Thoracic aorta (tissue), 2 donors: ENCODE results near the gene ZNF280B. TPM values are rescaled to one million over a fixed set of nuclear protein-coding genes. Genes with fewer than 3 reads are reported as not detected.
"Not testable (repeated sequence)": the region's sequence is repeated elsewhere in the genome, so short reads cannot be mapped to it uniquely, and the experiment has no call there.

Experiments used
- ATAC-seq: fragments of 150-250 bp; one replicate; pipeline ENCODE4 v1.8.0; 2017; ENCODE audit warnings: low read depth; ENCODE audit not compliant: insufficient number of reproducible peaks, low FRiP score
- DNase-seq: peaks from one replicate; pipeline ENCODE4 v3.0.0-alpha.2; 2020; ENCODE audit warnings: low spot score
- H3K27ac ChIP-seq, 2 donors: fragments of 200-600 bp; sonication (generic); 1 replicate in 1 of 2; 2 replicates in 1 of 2; pipeline ENCODE4 v1.5.1; 2016; ENCODE audit warnings: mild to moderate bottlenecking in 2 of 2, moderate library complexity in 2 of 2
- H3K27me3 ChIP-seq: fragments of 200-600 bp; sonication (generic); replicated peaks from 2 replicates; pipeline ENCODE4 v1.6.0; 2016; ENCODE audit warnings: mild to moderate bottlenecking; ENCODE audit not compliant: insufficient read depth
- H3K36me3 ChIP-seq: fragments of 200-600 bp; sonication (generic); one replicate; pipeline ENCODE4 v1.5.1; 2016
- H3K4me1 ChIP-seq, 2 donors: fragments of 200-600 bp; sonication (generic); 1 replicate in 1 of 2; 2 replicates in 1 of 2; pipeline versions ENCODE4 v1.5.1 to v1.6.0; 2016; ENCODE audit warnings: low read depth in 2 of 2, mild to moderate bottlenecking in 1 of 2; ENCODE audit not compliant: control insufficient read depth in 1 of 2
- H3K4me3 ChIP-seq: fragments of 200-600 bp; sonication (generic); 2 replicates; pipeline ENCODE4 v1.5.1; 2016; ENCODE audit warnings: mild to moderate bottlenecking
- H3K9me3 ChIP-seq: fragments of 200-600 bp; sonication (generic); 2 replicates; pipeline ENCODE4 v1.5.1; 2016
- total RNA-seq, 2 donors: library from RNA; depleted of rRNA; stranded (reverse); fragments of >200 nt; gene quantifications; one replicate each; pipeline versions ENCODE4 v1.1.0 to v1.2.3, GENCODE V29; 2016
- TF ChIP-seq, protein P1 (sequence below): fragments of 200-600 bp; sonication (generic); IDR thresholded peaks from one replicate; pipeline ENCODE4 v1.5.1; 2019; ENCODE audit warnings: antibody characterized with exemption

The ZNF280B gene
- total RNA-seq, 2 donors from 2014 or later = not detected

GRCh38 chr22:22450343-22450839, 58.2 kb downstream of the ZNF280B start:
- no peak overlapping the region for H3K27ac ChIP-seq
- no peaks in the 10 kb centered on the region for H3K36me3 ChIP-seq
- peaks cover 7% of the 10 kb centered on the region for H3K9me3 ChIP-seq
- ATAC-seq (no peak), DNase-seq (no peak)
- no peaks in the 10 kb centered on the region for H3K4me1 ChIP-seq
- H3K27me3 ChIP-seq = no peaks in the 10 kb centered on the region
- TF ChIP-seq, protein P1, sequence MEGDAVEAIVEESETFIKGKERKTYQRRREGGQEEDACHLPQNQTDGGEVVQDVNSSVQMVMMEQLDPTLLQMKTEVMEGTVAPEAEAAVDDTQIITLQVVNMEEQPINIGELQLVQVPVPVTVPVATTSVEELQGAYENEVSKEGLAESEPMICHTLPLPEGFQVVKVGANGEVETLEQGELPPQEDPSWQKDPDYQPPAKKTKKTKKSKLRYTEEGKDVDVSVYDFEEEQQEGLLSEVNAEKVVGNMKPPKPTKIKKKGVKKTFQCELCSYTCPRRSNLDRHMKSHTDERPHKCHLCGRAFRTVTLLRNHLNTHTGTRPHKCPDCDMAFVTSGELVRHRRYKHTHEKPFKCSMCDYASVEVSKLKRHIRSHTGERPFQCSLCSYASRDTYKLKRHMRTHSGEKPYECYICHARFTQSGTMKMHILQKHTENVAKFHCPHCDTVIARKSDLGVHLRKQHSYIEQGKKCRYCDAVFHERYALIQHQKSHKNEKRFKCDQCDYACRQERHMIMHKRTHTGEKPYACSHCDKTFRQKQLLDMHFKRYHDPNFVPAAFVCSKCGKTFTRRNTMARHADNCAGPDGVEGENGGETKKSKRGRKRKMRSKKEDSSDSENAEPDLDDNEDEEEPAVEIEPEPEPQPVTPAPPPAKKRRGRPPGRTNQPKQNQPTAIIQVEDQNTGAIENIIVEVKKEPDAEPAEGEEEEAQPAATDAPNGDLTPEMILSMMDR = no peak
- H3K4me3 ChIP-seq = no peak overlapping the region

GRCh38 chr22:22449819-22450218, 58.7 kb downstream of the ZNF280B start:
- TF ChIP-seq, protein P1 = no peak
- no peaks in the 10 kb centered on the region for H3K27me3 ChIP-seq
- no peak overlapping the region for H3K4me3 ChIP-seq
- no peaks in the 10 kb centered on the region for H3K36me3 ChIP-seq
- DNase-seq (no peak), ATAC-seq (no peak)
- peaks cover 7% of the 10 kb centered on the region for H3K9me3 ChIP-seq
- H3K4me1 ChIP-seq = no peaks in the 10 kb centered on the region
- H3K27ac ChIP-seq = no peak overlapping the region

- H3K36me3 ChIP-seq = no peaks in the 10 kb centered on the region
- H3K4me3 ChIP-seq = no peak overlapping the region
- H3K4me1 ChIP-seq = no peaks in the 10 kb centered on the region
- H3K9me3 ChIP-seq = no peaks in the 10 kb centered on the region
- TF ChIP-seq, protein P1 = no peak
- DNase-seq (no peak), ATAC-seq (no peak)
- no peak overlapping the region for H3K27ac ChIP-seq
- no peaks in the 10 kb centered on the region for H3K27me3 ChIP-seq
Measured at GRCh38 chr22:22446517-22446916, 62.0 kb downstream of the ZNF280B start.

- H3K9me3 ChIP-seq, ATAC-seq, H3K27me3 ChIP-seq: not testable (repeated sequence)
Measured at GRCh38 chr22:22444007-22444589, 64.4 kb downstream of the ZNF280B start.

GRCh38 chr22:22442928-22443709, 65.4 kb downstream of the ZNF280B start:
- H3K4me3 ChIP-seq = no peak overlapping the region
- ATAC-seq (no peak), DNase-seq (no peak)
- no peaks in the 10 kb centered on the region for H3K27me3 ChIP-seq
- TF ChIP-seq, protein P1 = no peak
- no peaks in the 10 kb centered on the region for H3K9me3 ChIP-seq
- no peaks in the 10 kb centered on the region for H3K36me3 ChIP-seq
- no peaks in the 10 kb centered on the region for H3K4me1 ChIP-seq
- H3K27ac ChIP-seq = no peak overlapping the region

More at GRCh38 chr22:22444007-22444589, 64.4 kb downstream of the ZNF280B start:
- not testable (repeated sequence) for H3K27ac ChIP-seq, H3K4me1 ChIP-seq, H3K36me3 ChIP-seq, DNase-seq, H3K4me3 ChIP-seq

- not testable (repeated sequence) for H3K27me3 ChIP-seq, H3K36me3 ChIP-seq, ATAC-seq
Measured at GRCh38 chr22:22441626-22442025, 66.9 kb downstream of the ZNF280B start.

More at GRCh38 chr22:22441626-22442025, 66.9 kb downstream of the ZNF280B start:
- H3K4me3 ChIP-seq, H3K27ac ChIP-seq, DNase-seq, H3K9me3 ChIP-seq, H3K4me1 ChIP-seq: not testable (repeated sequence)
